Body of pancreas (tissue), 4 donors: ENCODE data around the gene DOK5. TPM values are rescaled to one million over a fixed set of nuclear protein-coding genes. Genes with fewer than 3 reads are reported as not detected.

ENCODE experiments used
- ATAC-seq: fragments of 150-250 bp; one replicate; pipeline ENCODE4 v1.9.1; 2016
- DNase-seq, 4 donors: peaks; one replicate each; pipeline ENCODE4 v3.0.0-alpha.2; 2019
- H3K27ac ChIP-seq, 4 donors: fragments of 200-600 bp; sonication (generic); 1 replicate in 3 of 4; 2 replicates in 1 of 4; pipeline versions ENCODE4 v1.5.1 to v1.6.1; 2016 to 2019; ENCODE audit warnings: mild to moderate bottlenecking in 1 of 4, mixed read lengths in 1 of 4, moderate library complexity in 1 of 4
- H3K27me3 ChIP-seq, 2 donors: fragments of 200-600 bp; sonication (generic); one replicate each; pipeline ENCODE4 v1.6.0; 2016; ENCODE audit warnings: mild to moderate bottlenecking in 1 of 2
- H3K36me3 ChIP-seq, 2 donors: fragments of 200-600 bp; sonication (generic); replicated peaks in 1 of 2; 2 replicates each; pipeline ENCODE4 v1.5.1; 2016; ENCODE audit warnings: low read depth in 2 of 2; ENCODE audit not compliant: insufficient read depth in 1 of 2
- H3K4me1 ChIP-seq: fragments of 200-600 bp; sonication (generic); one replicate; pipeline ENCODE4 v1.6.0; 2016
- H3K4me3 ChIP-seq, 2 donors: fragments of 200-600 bp; sonication (generic); 1 replicate in 1 of 2; 2 replicates in 1 of 2; pipeline ENCODE4 v1.5.1; 2016 to 2019
- H3K9me3 ChIP-seq, 3 donors: fragments of 200-600 bp; sonication (generic); 1 replicate in 2 of 3; 2 replicates in 1 of 3; pipeline ENCODE4 v1.5.1; 2016
- CTCF ChIP-seq, 7 experiments: fragments of 450-650 bp in 4 of 7; fragments of 200-600 bp in 3 of 7; sonication (generic) in 3 of 7; IDR thresholded peaks; one replicate each; pipeline ENCODE4 v1.5.1; 2016 to 2019; ENCODE audit warnings: antibody characterized with exemption in 7 of 7
- POLR2A ChIP-seq, 3 donors: fragments of 450-650 bp; IDR thresholded peaks; one replicate each; pipeline ENCODE4 v1.6.1; 2016; ENCODE audit warnings: antibody characterized with exemption in 3 of 3, mild to moderate bottlenecking in 2 of 3
- WGBS, 2 donors: methylation state at CpG; one replicate each; pipeline ENCODE4 v1.1.5; 2017; 5-methylcytosine and 5-hydroxymethylcytosine counted together
- intact Hi-C: fragments of 100-400 bp; cut with DNase I; formaldehyde crosslinking; loops from one replicate; pipeline ENCODE4 v1.15.1; 2023
- total RNA-seq, 2 donors: library from RNA; depleted of rRNA; stranded (reverse); fragments of >200 nt; gene quantifications; one replicate each; pipeline ENCODE4 v1.1.0, GENCODE V29; 2016

DOK5 gene
- 1 to 10 TPM in 1 of 2 donors, not detected in 1; 1.3 TPM for total RNA-seq

DNA sequence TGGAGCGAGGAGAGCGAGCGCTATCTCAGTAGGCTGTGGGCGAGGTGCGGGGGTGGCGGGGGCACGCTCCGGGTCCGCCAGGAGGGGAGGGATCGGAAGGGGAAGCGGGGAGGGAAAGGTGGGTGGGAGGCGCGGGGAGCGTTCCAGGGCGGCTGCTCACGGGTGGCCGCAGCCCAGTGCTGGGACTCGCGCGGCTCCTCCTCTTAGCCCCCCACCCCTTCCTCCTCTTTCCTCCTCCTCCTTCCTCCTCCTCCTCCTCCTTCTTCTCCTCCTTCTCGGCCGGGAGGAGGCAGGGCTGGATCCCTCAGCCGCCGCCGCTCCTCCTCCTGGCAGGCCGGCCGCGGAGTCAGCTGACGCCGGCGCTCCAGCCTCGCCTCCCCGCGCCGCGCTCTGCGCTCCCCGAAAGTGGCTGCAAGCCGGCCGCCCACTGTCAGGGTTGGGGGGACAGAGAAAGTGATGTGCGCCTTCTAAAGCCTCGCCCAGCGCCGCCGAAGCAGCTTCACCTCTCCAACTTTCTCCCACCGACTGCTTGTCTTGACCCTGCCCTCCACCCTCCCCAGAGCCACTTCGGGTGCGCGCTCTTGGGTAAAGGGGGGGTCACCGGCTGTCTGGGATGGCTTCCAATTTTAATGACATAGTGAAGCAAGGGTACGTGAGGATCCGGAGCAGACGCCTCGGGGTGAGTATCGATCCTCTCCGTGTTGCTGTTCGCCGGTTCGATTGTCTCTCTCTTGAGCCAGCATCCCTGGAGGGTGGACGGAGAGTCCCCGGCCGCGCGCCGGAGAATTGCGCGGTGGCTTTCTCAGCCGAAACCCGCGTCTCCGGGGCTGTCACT is at the start of gene DOK5:
Gene DOK5 (plus strand): TSS at position 260 of the 835 bp plus-strand sequence. CDS start 354 bp downstream, at position 614.
- WGBS, 2 donors = 0 to 1% methylated on average over 55 to 65 of the region's 71 CpGs
- no peaks in the 10 kb centered on the region for H3K9me3 ChIP-seq

GRCh38 chr20:54429364-54429763 is 46.0 kb upstream of the DOK5 start:
- H3K36me3 ChIP-seq = no peaks in the 10 kb centered on the region
- TF ChIP-seq POLR2A (IDR thresholded peaks at IDR 0.05) (no peak), CTCF (IDR thresholded peaks at IDR 0.05) (no peak)
- no peaks in the 10 kb centered on the region for H3K27me3 ChIP-seq
- DNase-seq (no peak), ATAC-seq (no peak)
- peaks cover 27% of the 10 kb centered on the region for H3K4me1 ChIP-seq
- WGBS, 2 donors = 82 to 93% methylated on average over 7 of the region's 7 CpGs
- intact Hi-C loops = no loop called here
- H3K27ac ChIP-seq = no peak overlapping the region
- no peaks in the 10 kb centered on the region for H3K9me3 ChIP-seq
- H3K4me3 ChIP-seq = no peak overlapping the region

More for the DNA sequence above, at the start of gene DOK5:
- no peaks in the 10 kb centered on the region for H3K36me3 ChIP-seq
- H3K27ac ChIP-seq = no peak within 1 kb of the TSS
- intact Hi-C loops = no loop called here
- DNase-seq (peak in 2 of 4 donors; percentile 15 to 38), ATAC-seq (peak; percentile 42)
- peaks cover 0 to 26% of the 10 kb centered on the region in 2 donors for H3K27me3 ChIP-seq
- TF ChIP-seq POLR2A (IDR thresholded peaks at IDR 0.05) (no peak), CTCF (IDR thresholded peaks at IDR 0.05) (peak in 1 of 7 experiments; percentile 10)
- peak within 1 kb of the TSS; percentile 14 to 18 for H3K4me3 ChIP-seq
- peaks cover 16% of the 10 kb centered on the region for H3K4me1 ChIP-seq

GRCh38 chr20:54431156-54431944 is 44.0 kb upstream of the DOK5 start:
- Histone ChIP-seq H3K36me3 (no peaks in the 10 kb centered on the region), H3K27me3 (no peaks in the 10 kb centered on the region), H3K4me1 (peaks cover 29% of the 10 kb centered on the region), H3K4me3 (no peak overlapping the region), H3K9me3 (no peaks in the 10 kb centered on the region), H3K27ac (no peak overlapping the region)
- peak in 2 of 4 donors; percentile 6 to 16 for DNase-seq
- intact Hi-C loops = no loop called here
- no peak for ATAC-seq
- TF ChIP-seq POLR2A (IDR thresholded peaks at IDR 0.05) (no peak), CTCF (IDR thresholded peaks at IDR 0.05) (no peak)
- 62 to 64% methylated on average over 10 of the region's 10 CpGs for WGBS, 2 donors

DNA sequence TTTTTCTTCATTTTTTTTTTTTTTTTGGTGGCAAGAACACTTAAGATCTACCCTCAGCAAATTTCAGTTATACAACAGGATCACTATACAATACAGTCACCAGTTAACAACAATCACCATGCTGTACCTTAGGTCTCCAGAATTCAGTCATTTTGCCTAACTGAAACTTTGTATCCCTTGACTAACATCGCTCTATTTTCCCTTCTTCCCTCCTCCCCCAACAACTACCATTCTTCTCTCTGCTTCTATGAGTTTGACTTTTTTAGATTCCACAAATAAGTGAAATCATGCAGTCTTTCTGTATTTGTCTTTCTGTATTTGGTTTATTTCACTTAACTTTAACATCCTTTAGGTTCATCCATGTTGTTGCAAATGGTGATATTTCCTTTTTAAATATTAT is 42.4 kb upstream of the DOK5 start:
- Histone ChIP-seq H3K4me3 (no peak overlapping the region), H3K4me1 (peaks cover 29% of the 10 kb centered on the region), H3K27ac (peak overlapping the region in 1 of 4 donors; percentile 27), H3K36me3 (no peaks in the 10 kb centered on the region), H3K27me3 (no peaks in the 10 kb centered on the region), H3K9me3 (no peaks in the 10 kb centered on the region)
- intact Hi-C loops = no loop called here
- no peak for ATAC-seq
- TF ChIP-seq POLR2A (IDR thresholded peaks at IDR 0.05) = no peak
- no peak for TF ChIP-seq CTCF (IDR thresholded peaks at IDR 0.05)
- 97 to 100% methylated on average over 1 of the region's 1 CpG for WGBS, 2 donors
- DNase-seq = no peak
